Endothelial cell of umbilical vein (primary cell): Measurements from ENCODE around the gene AGA. TPM values are rescaled to one million over a fixed set of nuclear protein-coding genes. Genes with fewer than 3 reads are reported as not detected.

Experiments used
- BruUV-seq: library from RNA; stranded (reverse); fragments of 400-500 nt; replicated peaks from 2 replicates; lab custom pipeline; 2021; lab: Mats Ljungman, UMichigan
- CTCF ChIA-PET: fragments of 300-600, 350-600 bp; sonication (Branson Sonifier 250); formaldehyde crosslinking; loops from one replicate; lab custom pipeline; 2021; ENCODE audit warnings: antibody characterized with exemption, inconsistent platforms; lab: Charles Lee
- POLR2A ChIA-PET: fragments of 300-600, 350-600 bp; sonication (Branson Sonifier 250); formaldehyde crosslinking; loops from one replicate; lab custom pipeline; 2021; ENCODE audit warnings: antibody characterized with exemption, inconsistent platforms; lab: Charles Lee
- DNase-seq: peaks from one replicate; pipeline ENCODE4 v3.0.0-alpha.2; 2011; ENCODE audit warnings: low read depth, low spot score
- FAIRE-seq: peaks from 2 replicates; lab custom pipeline; 2011; peaks lifted over from hg19 to GRCh38; lab: Jason Lieb, UNC
- H2AFZ ChIP-seq: 2 replicates; pipeline ENCODE4 v1.6.0; 2012; ENCODE audit warnings: low read depth, low read length, control low read depth, inconsistent platforms
- H3K27ac ChIP-seq: 2 replicates; pipeline ENCODE4 v1.5.1; 2011; ENCODE audit warnings: low read depth, mild to moderate bottlenecking, control low read depth, low read length, moderate library complexity; ENCODE audit not compliant: insufficient read depth
- H3K27me3 ChIP-seq, 2 experiments: 2 replicates each; pipeline versions ENCODE4 v1.6.0 to v1.6.1; 2011; ENCODE audit warnings: low read length in 2 of 2, mixed read lengths in 1 of 2; ENCODE audit not compliant: control insufficient read depth in 2 of 2, insufficient read depth in 2 of 2
- H3K36me3 ChIP-seq, 2 experiments: 2 replicates in 1 of 2; 3 replicates in 1 of 2; pipeline ENCODE4 v1.5.1; 2011; ENCODE audit warnings: low read length in 2 of 2, mild to moderate bottlenecking in 1 of 2, moderate library complexity in 1 of 2; ENCODE audit not compliant: control insufficient read depth in 2 of 2, insufficient read depth in 2 of 2; ENCODE audit errors: extremely low read depth in 1 of 2
- H3K4me1 ChIP-seq: 3 replicates; pipeline ENCODE4 v1.5.1; 2011; ENCODE audit warnings: mild to moderate bottlenecking, low read length; ENCODE audit not compliant: control insufficient read depth, insufficient read depth; ENCODE audit errors: extremely low read depth
- H3K4me2 ChIP-seq: 2 replicates; pipeline ENCODE4 v1.6.1; 2011; ENCODE audit warnings: low read length, control low read depth, mixed read lengths; ENCODE audit not compliant: insufficient read depth
- H3K4me3 ChIP-seq, 3 experiments: fragments of 200-600 bp in 1 of 3; sonication (generic), shearing (Covaris generic) in 1 of 3; replicated peaks in 1 of 3; 2 replicates each; pipeline ENCODE4 v1.5.1; 2011 to 2016; ENCODE audit warnings: control low read depth in 3 of 3, low read length in 3 of 3, mild to moderate bottlenecking in 2 of 3, inconsistent platforms in 1 of 3, low read depth in 1 of 3, moderate library complexity in 1 of 3; ENCODE audit not compliant: insufficient read depth in 1 of 3
- H3K79me2 ChIP-seq: 2 replicates; pipeline ENCODE4 v1.6.0; 2012; ENCODE audit warnings: low read length, inconsistent platforms; ENCODE audit not compliant: control insufficient read depth, insufficient read depth
- H3K9ac ChIP-seq: replicated peaks from 2 replicates; pipeline ENCODE3; 2011; ENCODE audit warnings: low read length, control low read depth; ENCODE audit not compliant: insufficient read depth; ENCODE audit errors: extremely low read depth
- H3K9me1 ChIP-seq: replicated peaks from 3 replicates; pipeline ENCODE4 v1.6.0; 2011; ENCODE audit warnings: mild to moderate bottlenecking, low read length; ENCODE audit not compliant: control insufficient read depth, insufficient read depth; ENCODE audit errors: extremely low read depth
- H3K9me3 ChIP-seq: replicated peaks from 2 replicates; pipeline ENCODE4 v1.5.1; 2012; ENCODE audit warnings: low read length, inconsistent platforms; ENCODE audit not compliant: control insufficient read depth, insufficient read depth
- H4K20me1 ChIP-seq: replicated peaks from 2 replicates; pipeline ENCODE3; 2011; ENCODE audit warnings: mild to moderate bottlenecking, low read length; ENCODE audit not compliant: control insufficient read depth, insufficient read depth; ENCODE audit errors: extremely low read depth
- CTCF ChIP-seq, 2 donors: IDR thresholded peaks; 1 replicate in 1 of 2; 2 replicates in 1 of 2; pipeline ENCODE4 v1.5.1; 2011; ENCODE audit warnings: low read length in 2 of 2, mild to moderate bottlenecking in 2 of 2, moderate library complexity in 2 of 2, control low read depth in 1 of 2, inconsistent platforms in 1 of 2, low read depth in 1 of 2; ENCODE audit not compliant: insufficient read depth in 1 of 2; ENCODE audit errors: extremely low read depth in 1 of 2
- EZH2 ChIP-seq: IDR thresholded peaks from 2 replicates; pipeline ENCODE4 v1.6.1; 2012; ENCODE audit warnings: borderline replicate concordance, low read depth, mild to moderate bottlenecking, moderate library complexity, low read length, inconsistent platforms; ENCODE audit not compliant: severe bottlenecking
- FOS ChIP-seq: IDR thresholded peaks from 2 replicates; pipeline ENCODE4 v1.6.1; 2011; ENCODE audit warnings: mild to moderate bottlenecking, low read length, moderate library complexity, borderline replicate concordance; ENCODE audit not compliant: insufficient read depth
- GATA2 ChIP-seq: IDR thresholded peaks from 2 replicates; pipeline ENCODE4 v1.7.0; 2011; ENCODE audit warnings: low read depth, mild to moderate bottlenecking, moderate library complexity, mixed read lengths, low read length; ENCODE audit not compliant: insufficient read length, insufficient read depth
- JUN ChIP-seq: IDR thresholded peaks from 2 replicates; pipeline ENCODE4 v1.6.1; 2011; ENCODE audit warnings: borderline replicate concordance, low read depth; ENCODE audit not compliant: insufficient read length, insufficient read depth
- MYC ChIP-seq: IDR thresholded peaks from one replicate; pipeline ENCODE4 v1.6.1; 2011; ENCODE audit warnings: mild to moderate bottlenecking, low read depth, low read length
- POLR2A ChIP-seq: IDR thresholded peaks from 2 replicates; pipeline ENCODE4 v1.6.1; 2012; ENCODE audit warnings: low read depth, mild to moderate bottlenecking, control low read depth, low read length
- POLR2AphosphoS5 ChIP-seq: IDR thresholded peaks from 2 replicates; pipeline ENCODE4 v1.6.1; 2012; ENCODE audit warnings: low read depth, mild to moderate bottlenecking, control low read depth, low read length, moderate library complexity; ENCODE audit not compliant: insufficient read depth
- dilution Hi-C: fragments of 300-500 bp; cut with MboI; formaldehyde crosslinking; loops from one replicate; pipeline ENCODE4 v1.15.0; 2019; ENCODE audit warnings: low sequenced_read_pairs; ENCODE audit not compliant: extremely low pct_ligation_motif_present
- intact Hi-C: fragments of 100-400 bp; cut with micrococcal nuclease; formaldehyde crosslinking; loops from one replicate; pipeline ENCODE4 v1.10.0; 2022
- polyA plus RNA-seq, 4 experiments: library from polyadenylated mRNA; depleted of rRNA in 3 of 4; stranded (reverse) in 3 of 4; unstranded in 1 of 4; fragments of >200 nt; gene quantifications; 2 replicates each; pipeline versions ENCODE4 v1.2.1 to v1.2.3, GENCODE V29; 2011 to 2012; ENCODE audit warnings: missing spikeins in 1 of 4
- total RNA-seq: library from RNA; stranded (reverse); gene quantifications from 2 replicates; pipeline ENCODE4 v1.2.3, GENCODE V29; 2021
- TF ChIP-seq, protein P1 (sequence below): IDR thresholded peaks from 2 replicates; pipeline ENCODE4 v1.6.1; 2011; ENCODE audit not compliant: insufficient read depth, insufficient read length

Gene AGA
- total and polyA plus RNA-seq, 2 donors (not counting 3 experiments of a cell fraction or from before 2014, with no cell fraction given): 14.1 to 16.9 TPM

GRCh38 chr4:177485528-177485927 is 43.3 kb upstream of the AGA start:
- ChIA-PET POLR2A (no interaction called here), CTCF (no interaction called here)
- TF ChIP-seq FOS (no peak), POLR2AphosphoS5 (no peak), EZH2 (no peak), GATA2 (no peak), POLR2A (no peak), CTCF (IDR thresholded peaks at IDR 0.05; ENCODE audit: extremely low read depth in 1 of 2, insufficient read depth in 1 of 2, low read depth in 1 of 2, low read length in 2 of 2) (no peak), JUN (no peak), MYC (no peak)
- TF ChIP-seq, protein P1, sequence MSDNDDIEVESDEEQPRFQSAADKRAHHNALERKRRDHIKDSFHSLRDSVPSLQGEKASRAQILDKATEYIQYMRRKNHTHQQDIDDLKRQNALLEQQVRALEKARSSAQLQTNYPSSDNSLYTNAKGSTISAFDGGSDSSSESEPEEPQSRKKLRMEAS: no peak
- Histone ChIP-seq H3K79me2 (no peaks in the 10 kb centered on the region), H3K4me3 (no peak overlapping the region), H2AFZ (no peak overlapping the region), H3K36me3 (no peaks in the 10 kb centered on the region), H3K4me1 (peaks cover 23% of the 10 kb centered on the region), H3K9me1 (no peaks in the 10 kb centered on the region), H3K4me2 (no peak overlapping the region), H3K27me3 (no peaks in the 10 kb centered on the region), H4K20me1 (no peaks in the 10 kb centered on the region), H3K27ac (no peak overlapping the region), H3K9ac (no peak overlapping the region), H3K9me3 (no peaks in the 10 kb centered on the region)
- no peak for DNase-seq
- no peak for FAIRE-seq
- intact Hi-C loops (no loop called here), dilution Hi-C loops (no loop called here)
- no TSS peak for BruUV-seq
